HCT116 (cell line): ENCODE results near the gene IKZF3. TPM values are rescaled to one million over a fixed set of nuclear protein-coding genes. Genes with fewer than 3 reads are reported as not detected.

ENCODE experiments used
- ATAC-seq: fragments of 200-7000 bp; cut with Tn5 transposase; 2 replicates; pipeline ENCODE4 v1.9.1; 2020; ENCODE audit warnings: mild to moderate bottlenecking, moderate library complexity
- BruUV-seq: library from RNA; stranded (reverse); fragments of 400-500 nt; replicated peaks from 2 replicates; lab custom pipeline; 2021; lab: Mats Ljungman, UMichigan
- CTCF ChIA-PET: fragments of 300-600 bp; sonication (Branson Sonifier 250); formaldehyde crosslinking; loops from one replicate; lab custom pipeline; 2021; ENCODE audit warnings: antibody characterized with exemption; lab: Charles Lee
- POLR2A ChIA-PET: fragments of 300-600, 350-600 bp; sonication (Branson Sonifier 250); formaldehyde crosslinking; loops from one replicate; lab custom pipeline; 2021; ENCODE audit warnings: antibody characterized with exemption; lab: Charles Lee
- RAD21 ChIA-PET, 2 experiments: fragments of 300-600 bp; sonication (Branson Sonifier 250); formaldehyde crosslinking; loops; one replicate each; lab custom pipeline; 2023; ENCODE audit warnings: low total read pairs in 2 of 2; ENCODE audit not compliant: uncharacterized antibody in 2 of 2, unreplicated experiment in 2 of 2, low non-redundant PET in 1 of 2; lab: Charles Lee
- DNase-seq: peaks from one replicate; pipeline ENCODE4 v3.0.0-alpha.2; 2010; ENCODE audit warnings: low read depth, low spot score
- H2AFZ ChIP-seq: fragments of 200-600 bp; shearing (Covaris generic), sonication (generic); 2 replicates; pipeline ENCODE4 v1.6.1; 2017; ENCODE audit warnings: low read depth, mixed run types, mixed read lengths, antibody characterized with exemption, low read length; ENCODE audit not compliant: poor library complexity, severe bottlenecking
- H3K27ac ChIP-seq: 2 replicates; pipeline ENCODE4 v1.5.1; 2012; ENCODE audit warnings: low read depth, low read length
- H3K27me3 ChIP-seq: fragments of 200-600 bp; sonication (generic); 2 replicates; pipeline ENCODE4 v1.6.1; 2016; ENCODE audit warnings: mixed run types, low read length, mixed read lengths; ENCODE audit not compliant: insufficient read depth
- H3K36me3 ChIP-seq, 2 experiments: fragments of 200-500 bp in 1 of 2; fragments of 200-600 bp in 1 of 2; sonication (Bioruptor generic) in 1 of 2; sonication (generic) in 1 of 2; 2 replicates each; pipeline versions ENCODE4 v1.5.1 to v1.6.1; 2014 to 2016; ENCODE audit warnings: low read length in 2 of 2, inconsistent platforms in 1 of 2, mixed read lengths in 1 of 2, mixed run types in 1 of 2; ENCODE audit not compliant: insufficient read depth in 2 of 2, control insufficient read depth in 1 of 2
- H3K4me1 ChIP-seq, 2 experiments: fragments of 200-600 bp in 1 of 2; sonication (generic) in 1 of 2; 2 replicates each; pipeline versions ENCODE4 v1.5.1 to v1.6.1; 2012 to 2017; ENCODE audit warnings: low read length in 2 of 2, inconsistent platforms in 1 of 2, mild to moderate bottlenecking in 1 of 2, mixed read lengths in 1 of 2, mixed run types in 1 of 2, moderate library complexity in 1 of 2; ENCODE audit not compliant: insufficient read depth in 2 of 2, control insufficient read depth in 1 of 2
- H3K4me2 ChIP-seq: fragments of 200-600 bp; sonication (generic); 2 replicates; pipeline ENCODE4 v1.6.1; 2017; ENCODE audit warnings: mixed run types, low read length, mixed read lengths
- H3K4me3 ChIP-seq, 2 experiments: fragments of 200-600 bp in 1 of 2; sonication (generic) in 1 of 2; replicated peaks in 1 of 2; 2 replicates each; pipeline ENCODE4 v1.5.1; 2011 to 2016; ENCODE audit warnings: low read length in 2 of 2, control low read depth in 1 of 2, low read depth in 1 of 2, mild to moderate bottlenecking in 1 of 2, mixed read lengths in 1 of 2, mixed run types in 1 of 2
- H3K79me2 ChIP-seq: fragments of 200-600 bp; sonication (generic); 2 replicates; pipeline ENCODE4 v1.6.1; 2017; ENCODE audit warnings: mild to moderate bottlenecking, mixed run types, low read length, moderate library complexity, mixed read lengths; ENCODE audit not compliant: insufficient read depth
- H3K9ac ChIP-seq: fragments of 200-600 bp; sonication (generic); 2 replicates; pipeline ENCODE4 v1.6.1; 2016; ENCODE audit warnings: low read length, mixed read lengths
- H3K9me2 ChIP-seq: fragments of 200-600 bp; sonication (generic), shearing (Covaris generic); 2 replicates; pipeline ENCODE4 v1.6.1; 2017; ENCODE audit warnings: mixed run types, mild to moderate bottlenecking, moderate library complexity; ENCODE audit not compliant: insufficient read depth
- H3K9me3 ChIP-seq, 2 experiments: fragments of 200-500 bp in 1 of 2; fragments of 200-600 bp in 1 of 2; sonication (Bioruptor generic) in 1 of 2; sonication (generic) in 1 of 2; 2 replicates each; pipeline ENCODE4 v1.6.1; 2014 to 2017; ENCODE audit warnings: low read length in 2 of 2, mixed read lengths in 2 of 2, inconsistent platforms in 1 of 2, low read depth in 1 of 2, mild to moderate bottlenecking in 1 of 2, mixed run types in 1 of 2, moderate library complexity in 1 of 2; ENCODE audit not compliant: control insufficient read depth in 1 of 2, insufficient read depth in 1 of 2
- H4K20me1 ChIP-seq: fragments of 200-600 bp; sonication (generic), shearing (Covaris generic); 2 replicates; pipeline ENCODE4 v1.6.1; 2017; ENCODE audit warnings: mixed run types, mild to moderate bottlenecking, moderate library complexity; ENCODE audit not compliant: insufficient read depth
- EGR1 ChIP-seq: IDR thresholded peaks from 2 replicates; pipeline ENCODE4 v1.6.1; 2012; ENCODE audit warnings: low read depth
- FOSL1 ChIP-seq: IDR thresholded peaks from 2 replicates; pipeline ENCODE4 v1.6.1; 2012; ENCODE audit warnings: low read depth
- POLR2A ChIP-seq: IDR thresholded peaks from 2 replicates; pipeline ENCODE4 v1.7.0; 2011; ENCODE audit warnings: borderline replicate concordance; ENCODE audit not compliant: insufficient read depth, insufficient read length; ENCODE audit errors: extremely low read depth
- SRF ChIP-seq: IDR thresholded peaks from 2 replicates; pipeline ENCODE4 v1.6.1; 2012; ENCODE audit warnings: low read depth
- ZFX ChIP-seq: fragments of 450-650 bp; IDR thresholded peaks from 2 replicates; pipeline ENCODE4 v1.6.1; 2017
- ZNF274 ChIP-seq: fragments of 200-500 bp; sonication (Bioruptor generic); IDR thresholded peaks from 2 replicates; pipeline ENCODE4 v1.6.1; 2014; ENCODE audit warnings: mild to moderate bottlenecking, low read depth, low read length, inconsistent platforms
- intact Hi-C: fragments of 100-400 bp; cut with micrococcal nuclease; formaldehyde crosslinking; loops from 2 replicates; pipeline ENCODE4 v1.10.0; 2022
- total RNA-seq: library from RNA; stranded (reverse); gene quantifications from one replicate; pipeline ENCODE4 v1.2.1, GENCODE V29; 2021; ENCODE audit not compliant: unreplicated experiment
- TF ChIP-seq, protein P1 (sequence below): IDR thresholded peaks from 2 replicates; pipeline ENCODE4 v1.6.1; 2011; ENCODE audit warnings: mild to moderate bottlenecking, low read length, moderate library complexity; ENCODE audit not compliant: insufficient replicate concordance; ENCODE audit errors: extremely low read depth
- TF ChIP-seq, protein P2 (sequence below), 3 experiments: fragments of 200-600 bp in 1 of 3; sonication (generic) in 1 of 3; IDR thresholded peaks in 2 of 3; conservative IDR thresholded peaks in 1 of 3; 2 replicates each; pipeline ENCODE4 v1.5.1; 2012 to 2017; ENCODE audit warnings: low read depth in 2 of 3, low read length in 2 of 3, antibody characterized with exemption in 1 of 3, borderline replicate concordance in 1 of 3, control low read depth in 1 of 3, mild to moderate bottlenecking in 1 of 3, mixed read lengths in 1 of 3, mixed run types in 1 of 3, moderate library complexity in 1 of 3; ENCODE audit not compliant: insufficient read depth in 1 of 3

IKZF3 gene
- total RNA-seq, 1 experiment from 2014 or later: 0.30 TPM

DNA sequence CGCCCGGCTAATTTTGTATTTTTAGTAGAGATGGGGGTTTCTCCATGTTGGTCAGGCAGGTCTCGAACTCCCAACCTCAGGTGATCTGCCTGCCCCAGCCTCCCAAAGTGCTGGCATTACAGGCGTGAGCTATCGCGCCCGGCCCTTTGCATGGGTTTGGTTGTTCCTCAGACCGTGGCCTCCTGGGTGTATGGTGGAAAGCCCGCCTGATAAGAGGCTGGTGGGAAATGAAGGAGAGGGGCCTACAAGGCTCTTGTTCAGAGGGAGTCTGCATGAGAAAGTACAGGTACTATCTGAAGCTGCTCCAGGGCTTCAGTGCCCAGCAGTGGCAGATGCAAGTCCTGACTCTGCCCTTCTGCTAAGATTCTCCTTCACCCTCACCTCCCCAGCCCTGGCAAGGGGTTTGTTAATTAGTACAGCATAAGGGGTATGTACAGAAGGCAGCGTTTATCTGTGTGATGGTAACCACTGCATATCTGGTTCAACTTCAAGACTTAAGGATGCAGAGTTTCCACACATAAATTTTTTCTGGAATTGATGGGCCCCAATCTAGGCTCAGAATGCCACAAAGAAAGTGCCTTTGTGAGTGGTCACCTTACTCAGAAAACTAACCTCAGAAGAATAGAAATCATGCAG is 102.1 kb downstream of the IKZF3 start:
- ChIA-PET CTCF (no interaction called here), RAD21 (no interaction called here), POLR2A (no interaction called here)
- Histone ChIP-seq H3K27ac (no peak overlapping the region), H4K20me1 (no peaks in the 10 kb centered on the region), H3K9ac (no peak overlapping the region), H3K4me1 (no peaks in the 10 kb centered on the region), H3K79me2 (no peaks in the 10 kb centered on the region), H3K4me2 (no peak overlapping the region), H3K9me2 (no peaks in the 10 kb centered on the region), H3K27me3 (peaks cover 6% of the 10 kb centered on the region; the same call in 1 of the 2 replicates), H3K36me3 (no peaks in the 10 kb centered on the region), H3K9me3 (no peaks in the 10 kb centered on the region), H2AFZ (no peak overlapping the region), H3K4me3 (no peak overlapping the region)
- TF ChIP-seq ZFX (no peak), FOSL1 (no peak), SRF (no peak), POLR2A (no peak), ZNF274 (no peak)
- TF ChIP-seq, protein P1, sequence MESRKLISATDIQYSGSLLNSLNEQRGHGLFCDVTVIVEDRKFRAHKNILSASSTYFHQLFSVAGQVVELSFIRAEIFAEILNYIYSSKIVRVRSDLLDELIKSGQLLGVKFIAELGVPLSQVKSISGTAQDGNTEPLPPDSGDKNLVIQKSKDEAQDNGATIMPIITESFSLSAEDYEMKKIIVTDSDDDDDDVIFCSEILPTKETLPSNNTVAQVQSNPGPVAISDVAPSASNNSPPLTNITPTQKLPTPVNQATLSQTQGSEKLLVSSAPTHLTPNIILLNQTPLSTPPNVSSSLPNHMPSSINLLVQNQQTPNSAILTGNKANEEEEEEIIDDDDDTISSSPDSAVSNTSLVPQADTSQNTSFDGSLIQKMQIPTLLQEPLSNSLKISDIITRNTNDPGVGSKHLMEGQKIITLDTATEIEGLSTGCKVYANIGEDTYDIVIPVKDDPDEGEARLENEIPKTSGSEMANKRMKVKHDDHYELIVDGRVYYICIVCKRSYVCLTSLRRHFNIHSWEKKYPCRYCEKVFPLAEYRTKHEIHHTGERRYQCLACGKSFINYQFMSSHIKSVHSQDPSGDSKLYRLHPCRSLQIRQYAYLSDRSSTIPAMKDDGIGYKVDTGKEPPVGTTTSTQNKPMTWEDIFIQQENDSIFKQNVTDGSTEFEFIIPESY: no peak
- no TSS peak for BruUV-seq
- ATAC-seq (no peak), DNase-seq (no peak)
- intact Hi-C loops: no loop called here

DNA sequence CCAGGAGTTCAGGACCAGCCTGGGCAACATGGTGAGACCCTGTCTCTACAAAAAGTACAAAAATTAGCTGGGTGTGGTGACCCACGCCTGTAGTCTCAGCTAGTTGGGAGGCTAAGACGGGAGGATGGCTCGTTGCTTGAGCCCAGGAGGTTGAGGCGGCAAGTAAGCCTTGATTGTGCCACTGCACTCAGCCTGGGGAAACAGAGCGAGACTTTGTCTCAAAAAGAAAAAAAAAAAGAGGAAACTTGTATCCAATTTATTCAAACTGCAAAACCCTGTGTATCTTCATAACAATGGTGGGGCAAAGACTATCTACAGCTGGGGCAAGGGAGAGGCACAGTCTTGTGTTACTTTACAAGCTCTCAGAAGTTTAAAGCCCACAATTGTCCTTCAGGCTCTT is 104.9 kb downstream of the IKZF3 start:
- Histone ChIP-seq H3K4me2 (no peak overlapping the region), H3K36me3 (no peaks in the 10 kb centered on the region), H3K9ac (no peak overlapping the region), H3K9me3 (no peaks in the 10 kb centered on the region), H3K9me2 (no peaks in the 10 kb centered on the region), H3K4me3 (no peak overlapping the region), H3K27me3 (peaks cover 6% of the 10 kb centered on the region; the same call in 1 of the 2 replicates), H4K20me1 (no peaks in the 10 kb centered on the region), H3K27ac (no peak overlapping the region), H2AFZ (no peak overlapping the region), H3K4me1 (peaks cover 0 to 8% of the 10 kb centered on the region in 2 experiments; a peak in 3 of 4 replicates), H3K79me2 (no peaks in the 10 kb centered on the region)
- DNase-seq (no peak), ATAC-seq (no peak)
- TF ChIP-seq, protein P2, sequence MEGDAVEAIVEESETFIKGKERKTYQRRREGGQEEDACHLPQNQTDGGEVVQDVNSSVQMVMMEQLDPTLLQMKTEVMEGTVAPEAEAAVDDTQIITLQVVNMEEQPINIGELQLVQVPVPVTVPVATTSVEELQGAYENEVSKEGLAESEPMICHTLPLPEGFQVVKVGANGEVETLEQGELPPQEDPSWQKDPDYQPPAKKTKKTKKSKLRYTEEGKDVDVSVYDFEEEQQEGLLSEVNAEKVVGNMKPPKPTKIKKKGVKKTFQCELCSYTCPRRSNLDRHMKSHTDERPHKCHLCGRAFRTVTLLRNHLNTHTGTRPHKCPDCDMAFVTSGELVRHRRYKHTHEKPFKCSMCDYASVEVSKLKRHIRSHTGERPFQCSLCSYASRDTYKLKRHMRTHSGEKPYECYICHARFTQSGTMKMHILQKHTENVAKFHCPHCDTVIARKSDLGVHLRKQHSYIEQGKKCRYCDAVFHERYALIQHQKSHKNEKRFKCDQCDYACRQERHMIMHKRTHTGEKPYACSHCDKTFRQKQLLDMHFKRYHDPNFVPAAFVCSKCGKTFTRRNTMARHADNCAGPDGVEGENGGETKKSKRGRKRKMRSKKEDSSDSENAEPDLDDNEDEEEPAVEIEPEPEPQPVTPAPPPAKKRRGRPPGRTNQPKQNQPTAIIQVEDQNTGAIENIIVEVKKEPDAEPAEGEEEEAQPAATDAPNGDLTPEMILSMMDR (IDR thresholded peaks at IDR 0.05 in 2 of 3, conservative IDR thresholded peaks at IDR 0.05 in 1 of 3; ENCODE audit: borderline replicate concordance in 1 of 3, insufficient read depth in 1 of 3, low read depth in 2 of 3, low read length in 2 of 3): no peak
- TF ChIP-seq POLR2A (no peak), EGR1 (no peak)
- no TSS peak for BruUV-seq
- CTCF ChIA-PET: interaction anchor here (1.5 kb wide), 1 partner anchor 138 kb away, joined by 3 read pairs; no protein-coding TSS in a partner anchor
- POLR2A ChIA-PET: no interaction called here
- intact Hi-C loops: no loop called here
- RAD21 ChIA-PET: no interaction called here
